ENCODE data around the gene CSAG2. TPM values are rescaled to one million over a fixed set of nuclear protein-coding genes. Genes with fewer than 3 reads are reported as not detected.
"Not testable (repeated sequence)": the region's sequence is repeated elsewhere in the genome, so short reads cannot be mapped to it uniquely, and the experiment has no call there.

The CSAG2 gene
- polyA plus RNA-seq, 1 of the 3 experiments (the other 2 are of a cell fraction): not detected

DNA sequence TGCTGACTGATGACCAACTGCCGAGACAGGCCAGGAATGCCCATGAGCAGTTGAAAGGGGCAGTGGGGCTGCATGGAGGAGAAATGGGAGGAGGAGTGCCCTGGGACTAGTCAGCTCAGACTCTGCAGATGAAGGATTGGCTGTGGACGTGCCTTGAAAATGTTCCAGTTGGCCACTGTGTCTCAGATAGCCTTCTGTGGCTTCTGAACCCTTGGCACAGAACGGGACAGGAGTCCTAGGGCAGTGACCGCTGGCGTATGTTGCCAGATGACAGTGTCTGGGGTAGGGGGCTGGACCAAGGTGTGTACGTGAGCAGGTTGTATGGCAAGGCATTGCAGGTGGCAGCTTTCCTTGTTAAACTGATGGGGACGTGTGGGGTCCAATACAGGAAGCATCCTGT, 2.6 kb downstream of the CSAG2 start:
- H3K36me3 ChIP-seq (replicated peaks in 1 of 2; ENCODE audit: control insufficient read depth in 1 of 2, insufficient read depth in 2 of 2, low read length in 1 of 2); DNase-seq; H3K4me1 ChIP-seq (ENCODE audit: control insufficient read depth in 1 of 2, insufficient read depth in 2 of 2, low read depth in 1 of 2, low read length in 1 of 2); H3K79me2 ChIP-seq (ENCODE audit: insufficient read depth); H3K27me3 ChIP-seq (ENCODE audit: insufficient read depth); H3K9me3 ChIP-seq; H4K20me1 ChIP-seq (ENCODE audit: insufficient read depth); CTCF ChIA-PET; H3F3A ChIP-seq (replicated peaks; ENCODE audit: insufficient read depth); H3K4me2 ChIP-seq; H2AFZ ChIP-seq (ENCODE audit: low read depth); H3K27ac ChIP-seq (ENCODE audit: low read depth in 2 of 2, low read length in 1 of 2); H3K9me2 ChIP-seq; H3K4me3 ChIP-seq (ENCODE audit: low read depth in 2 of 2, low read length in 1 of 2); POLR2A ChIA-PET; H3K9ac ChIP-seq: not testable (repeated sequence)
- 60% methylated on average over 1 of the region's 7 CpGs for WGBS (ENCODE audit: low lambda C conversion rate)

DNA sequence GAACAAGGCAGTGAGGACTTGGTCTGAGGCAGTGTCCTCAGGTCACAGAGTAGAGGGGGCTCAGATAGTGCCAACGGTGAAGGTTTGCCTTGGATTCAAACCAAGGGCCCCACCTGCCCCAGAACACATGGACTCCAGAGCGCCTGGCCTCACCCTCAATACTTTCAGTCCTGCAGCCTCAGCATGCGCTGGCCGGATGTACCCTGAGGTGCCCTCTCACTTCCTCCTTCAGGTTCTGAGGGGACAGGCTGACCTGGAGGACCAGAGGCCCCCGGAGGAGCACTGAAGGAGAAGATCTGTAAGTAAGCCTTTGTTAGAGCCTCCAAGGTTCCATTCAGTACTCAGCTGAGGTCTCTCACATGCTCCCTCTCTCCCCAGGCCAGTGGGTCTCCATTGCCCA, 8.7 kb downstream of the CSAG2 start:
- H2AFZ ChIP-seq (ENCODE audit: low read depth); H3K4me2 ChIP-seq; H3K27me3 ChIP-seq (ENCODE audit: insufficient read depth); DNase-seq; H3K9me3 ChIP-seq; H4K20me1 ChIP-seq (ENCODE audit: insufficient read depth); H3K4me1 ChIP-seq (ENCODE audit: control insufficient read depth in 1 of 2, insufficient read depth in 2 of 2, low read depth in 1 of 2, low read length in 1 of 2); H3K4me3 ChIP-seq (ENCODE audit: low read depth in 2 of 2, low read length in 1 of 2); POLR2A ChIA-PET; H3K36me3 ChIP-seq (replicated peaks in 1 of 2; ENCODE audit: control insufficient read depth in 1 of 2, insufficient read depth in 2 of 2, low read length in 1 of 2); H3K27ac ChIP-seq (ENCODE audit: low read depth in 2 of 2, low read length in 1 of 2); H3F3A ChIP-seq (replicated peaks; ENCODE audit: insufficient read depth); CTCF ChIA-PET; H3K9me2 ChIP-seq; H3K79me2 ChIP-seq (ENCODE audit: insufficient read depth); H3K9ac ChIP-seq: not testable (repeated sequence)
- WGBS (ENCODE audit: low lambda C conversion rate): 75% methylated on average over 3 of the region's 5 CpGs

DNA sequence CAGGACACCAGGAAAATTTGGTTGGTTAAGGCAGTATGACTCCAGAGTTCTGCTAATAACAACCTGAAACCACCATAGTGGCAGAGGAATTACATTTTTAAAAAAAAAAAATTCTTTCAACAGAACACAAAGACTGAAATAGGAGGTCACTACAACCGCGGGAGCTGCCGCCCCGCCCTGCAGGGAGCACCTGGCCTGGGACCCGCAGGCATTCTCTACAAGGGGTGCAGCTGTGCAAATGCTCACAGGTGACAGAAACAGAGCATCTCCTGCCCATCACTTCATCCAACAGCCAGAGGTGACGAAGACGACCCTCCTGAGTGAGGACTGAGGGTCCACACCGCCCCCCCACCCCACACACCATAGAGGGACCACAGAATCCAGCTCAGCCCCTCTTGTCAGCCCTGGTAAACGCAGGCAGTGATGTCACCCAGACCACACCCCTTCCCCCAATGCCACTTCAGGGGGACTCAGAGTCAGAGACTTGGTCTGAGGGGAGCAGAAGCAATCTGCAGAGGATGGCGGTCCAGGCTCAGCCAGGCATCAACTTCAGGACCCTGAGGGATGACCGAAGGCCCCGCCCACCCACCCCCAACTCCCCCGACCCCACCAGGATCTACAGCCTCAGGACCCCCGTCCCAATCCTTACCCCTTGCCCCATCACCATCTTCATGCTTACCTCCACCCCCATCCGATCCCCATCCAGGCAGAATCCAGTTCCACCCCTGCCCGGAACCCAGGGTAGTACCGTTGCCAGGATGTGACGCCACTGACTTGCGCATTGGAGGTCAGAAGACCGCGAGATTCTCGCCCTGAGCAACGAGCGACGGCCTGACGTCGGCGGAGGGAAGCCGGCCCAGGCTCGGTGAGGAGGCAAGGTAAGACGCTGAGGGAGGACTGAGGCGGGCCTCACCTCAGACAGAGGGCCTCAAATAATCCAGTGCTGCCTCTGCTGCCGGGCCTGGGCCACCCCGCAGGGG, 10.8 kb downstream of the CSAG2 start, which contains the start of gene MAGEA3:
Gene MAGEA3, plus strand, starts transcription at position 843 of the 980 bp plus-strand sequence. CDS start 2,039 bp downstream, outside the sequence.
- no CpG with 5 or more reads among the region's 34 CpGs for WGBS (ENCODE audit: low lambda C conversion rate)
- Histone ChIP-seq H3K4me3 (ENCODE audit: low read depth in 2 of 2, low read length in 1 of 2) (peak within 1 kb of the TSS in 1 of 2 experiments; percentile 44; a peak in 2 of 4 replicates), H3K9ac (peak within 1 kb of the TSS; percentile 51; the same call in 1 of the 2 replicates)
- H3K27ac ChIP-seq (ENCODE audit: low read depth in 2 of 2, low read length in 1 of 2); H4K20me1 ChIP-seq (ENCODE audit: insufficient read depth); H3K9me2 ChIP-seq; H3K79me2 ChIP-seq (ENCODE audit: insufficient read depth); POLR2A ChIA-PET; H2AFZ ChIP-seq (ENCODE audit: low read depth); H3F3A ChIP-seq (replicated peaks; ENCODE audit: insufficient read depth); CTCF ChIA-PET; DNase-seq; H3K4me1 ChIP-seq (ENCODE audit: control insufficient read depth in 1 of 2, insufficient read depth in 2 of 2, low read depth in 1 of 2, low read length in 1 of 2); H3K36me3 ChIP-seq (replicated peaks in 1 of 2; ENCODE audit: control insufficient read depth in 1 of 2, insufficient read depth in 2 of 2, low read length in 1 of 2); H3K4me2 ChIP-seq; H3K27me3 ChIP-seq (ENCODE audit: insufficient read depth); H3K9me3 ChIP-seq: not testable (repeated sequence)

DNA sequence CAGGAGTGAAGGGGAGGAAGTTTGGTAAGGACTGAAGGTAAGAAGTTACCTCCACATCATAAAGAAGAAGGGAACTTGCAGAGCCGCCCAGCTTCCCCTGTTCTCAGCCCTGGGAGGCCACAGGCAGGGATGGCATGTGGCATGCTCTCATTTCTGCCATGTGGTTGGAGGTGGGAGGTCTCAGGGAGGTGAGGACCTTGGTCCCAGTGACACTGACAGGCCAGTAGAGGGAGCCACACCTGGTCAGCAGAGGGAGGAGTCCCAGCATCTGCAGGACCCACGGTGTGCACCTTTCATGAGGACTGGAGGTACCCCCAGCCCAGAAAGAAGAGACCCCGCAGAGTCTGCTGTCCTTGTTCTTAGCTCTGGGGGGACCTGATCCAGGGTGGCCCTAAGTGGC, 28.1 kb downstream of the CSAG2 start:
- H3K9ac ChIP-seq; H3K36me3 ChIP-seq (replicated peaks in 1 of 2; ENCODE audit: control insufficient read depth in 1 of 2, insufficient read depth in 2 of 2, low read length in 1 of 2); H3F3A ChIP-seq (replicated peaks; ENCODE audit: insufficient read depth); H2AFZ ChIP-seq (ENCODE audit: low read depth); CTCF ChIA-PET; H3K4me3 ChIP-seq (ENCODE audit: low read depth in 2 of 2, low read length in 1 of 2); H3K27ac ChIP-seq (ENCODE audit: low read depth in 2 of 2, low read length in 1 of 2); H3K9me2 ChIP-seq; H3K4me1 ChIP-seq (ENCODE audit: control insufficient read depth in 1 of 2, insufficient read depth in 2 of 2, low read depth in 1 of 2, low read length in 1 of 2); H3K4me2 ChIP-seq; DNase-seq; H3K9me3 ChIP-seq; H4K20me1 ChIP-seq (ENCODE audit: insufficient read depth); POLR2A ChIA-PET; H3K27me3 ChIP-seq (ENCODE audit: insufficient read depth); H3K79me2 ChIP-seq (ENCODE audit: insufficient read depth): not testable (repeated sequence)
- no CpG with 5 or more reads among the region's 3 CpGs for WGBS (ENCODE audit: low lambda C conversion rate)

DNA sequence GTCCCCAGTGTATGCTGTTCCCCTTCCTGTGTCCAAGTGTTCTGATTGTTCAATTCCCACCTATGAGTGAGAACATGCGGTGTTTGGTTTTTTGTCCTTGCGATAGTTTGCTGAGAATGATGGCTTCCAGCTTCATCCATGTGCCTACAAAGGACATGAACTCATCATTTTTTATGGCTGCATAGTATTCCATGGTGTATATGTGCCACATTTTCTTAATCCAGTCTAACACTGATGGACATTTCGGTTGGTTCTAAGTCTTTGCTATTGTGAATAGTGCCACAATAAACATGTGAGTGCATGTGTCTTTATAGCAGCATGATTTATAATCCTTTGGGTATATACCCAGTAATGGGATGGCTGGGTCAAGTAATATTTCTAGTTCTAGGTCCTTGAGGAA, 34.4 kb downstream of the CSAG2 start:
- H3K9me3 ChIP-seq; CTCF ChIA-PET; H3K36me3 ChIP-seq (replicated peaks in 1 of 2; ENCODE audit: control insufficient read depth in 1 of 2, insufficient read depth in 2 of 2, low read length in 1 of 2); POLR2A ChIA-PET; H3F3A ChIP-seq (replicated peaks; ENCODE audit: insufficient read depth); H3K27me3 ChIP-seq (ENCODE audit: insufficient read depth); H3K79me2 ChIP-seq (ENCODE audit: insufficient read depth); DNase-seq; H3K4me3 ChIP-seq (ENCODE audit: low read depth in 2 of 2, low read length in 1 of 2); H3K4me1 ChIP-seq (ENCODE audit: control insufficient read depth in 1 of 2, insufficient read depth in 2 of 2, low read depth in 1 of 2, low read length in 1 of 2); H2AFZ ChIP-seq (ENCODE audit: low read depth); H3K9ac ChIP-seq; H3K4me2 ChIP-seq; H3K27ac ChIP-seq (ENCODE audit: low read depth in 2 of 2, low read length in 1 of 2); H3K9me2 ChIP-seq; H4K20me1 ChIP-seq (ENCODE audit: insufficient read depth): not testable (repeated sequence)
- 69% methylated on average over 3 of the region's 3 CpGs for WGBS (ENCODE audit: low lambda C conversion rate)
